ENCODE results near the gene POLG. TPM values are rescaled to one million over a fixed set of nuclear protein-coding genes. Genes with fewer than 3 reads are reported as not detected.

The POLG gene
- total and polyA plus RNA-seq, 4 experiments from 2014 or later: 19.4 to 151 (median 99.5) TPM

- Mint-ChIP-seq H3K27ac (peak overlapping the region in 3 of 7 donors; percentile 82 to 86 (median 85)), H3K9me3 (peaks cover 0 to 5% (median 4%) of the 10 kb centered on the region in 8 donors), H3K4me3 (peak overlapping the region in 7 of 8 donors; percentile 63 to 81 (median 71)), H3K4me1 (peaks cover 43 to 65% (median 50%) of the 10 kb centered on the region in 4 donors), H3K27me3 (peaks cover 2 to 5% of the 10 kb centered on the region in 2 donors), H3K36me3 (peaks cover 62 to 74% of the 10 kb centered on the region in 2 donors)
- ChIA-PET CTCF (ENCODE audit: partially characterized antibody) (interaction anchor here (0.9 to 4.3 kb wide), 3 partner anchors 28 to 124 kb away, joined by 4 to 28 read pairs (median 4); no protein-coding TSS in a partner anchor), POLR2A (ENCODE audit: partially characterized antibody) (interaction anchor here (0.7 to 1.5 kb wide), 5 partner anchors 8 to 86 kb away, joined by 3 to 9 read pairs (median 3); partner anchors contain the start of gene FANCI)
- Histone ChIP-seq H3K9me3 (ENCODE audit: control insufficient read depth in 1 of 2, low read length in 2 of 2) (no peaks in the 10 kb centered on the region), H3K36me3 (ENCODE audit: insufficient read depth, low read length) (peaks cover 76% of the 10 kb centered on the region), H3K4me1 (ENCODE audit: insufficient read depth, low read length) (peaks cover 61% of the 10 kb centered on the region), H3K4me3 (ENCODE audit: low read length in 2 of 2) (no peak overlapping the region), H3K27ac (ENCODE audit: low read depth, low read length) (no peak overlapping the region), H3K27me3 (ENCODE audit: insufficient read depth, low read length) (no peaks in the 10 kb centered on the region)
- DNase-seq: no peak
- intact Hi-C loops (cut with micrococcal nuclease): loop anchor here (10.0 kb wide), 3 partner anchors 125 to 705 kb away; partner anchors contain the start of genes AEN and TICRR
Observed at GRCh38 chr15:89330119-89330518, 4.5 kb downstream of the POLG start.

- CTCF ChIA-PET (ENCODE audit: partially characterized antibody): interaction anchor here (1.0 to 4.3 kb wide), 2 partner anchors 29 to 123 kb away, joined by 4 to 28 read pairs; no protein-coding TSS in a partner anchor
- no peaks in the 10 kb centered on the region for H3K9me3 ChIP-seq (ENCODE audit: control insufficient read depth in 1 of 2, low read length in 2 of 2)
- H3K4me1 ChIP-seq (ENCODE audit: insufficient read depth, low read length): peaks cover 60% of the 10 kb centered on the region
- no peaks in the 10 kb centered on the region for H3K27me3 Mint-ChIP-seq
- H3K27ac Mint-ChIP-seq: peak overlapping the region; percentile 48 to 86 (median 81)
- POLR2A ChIA-PET (ENCODE audit: partially characterized antibody): interaction anchor here (0.9 to 1.5 kb wide), 5 partner anchors 10 to 86 kb away, joined by 3 to 9 read pairs (median 4); partner anchors contain the start of gene FANCI
- peak overlapping the region; percentile 39 for H3K27ac ChIP-seq (ENCODE audit: low read depth, low read length)
- H3K4me3 ChIP-seq (ENCODE audit: low read length in 2 of 2): no peak overlapping the region
- no peaks in the 10 kb centered on the region for H3K27me3 ChIP-seq (ENCODE audit: insufficient read depth, low read length)
- DNase-seq: peak; percentile 20 to 54 (median 32)
- H3K36me3 ChIP-seq (ENCODE audit: insufficient read depth, low read length): peaks cover 83% of the 10 kb centered on the region
- H3K9me3 Mint-ChIP-seq: peaks cover 0 to 1% (median 0%) of the 10 kb centered on the region in 8 donors
- H3K36me3 Mint-ChIP-seq: peaks cover 68 to 74% of the 10 kb centered on the region in 2 donors
- H3K4me1 Mint-ChIP-seq: peaks cover 39 to 65% (median 47%) of the 10 kb centered on the region in 4 donors
- intact Hi-C loops (cut with micrococcal nuclease): loop anchor here (10.0 kb wide), 3 partner anchors 125 to 705 kb away; partner anchors contain the start of genes AEN and TICRR
- peak overlapping the region; percentile 17 to 81 (median 71) for H3K4me3 Mint-ChIP-seq
Observed at GRCh38 chr15:89329329-89330084, 5.1 kb downstream of the POLG start.

GRCh38 chr15:89328398-89329254 lies 6.0 kb downstream of the POLG start:
- Histone ChIP-seq H3K36me3 (ENCODE audit: insufficient read depth, low read length) (peaks cover 91% of the 10 kb centered on the region), H3K4me1 (ENCODE audit: insufficient read depth, low read length) (peaks cover 55% of the 10 kb centered on the region), H3K27ac (ENCODE audit: low read depth, low read length) (peak overlapping the region; percentile 39), H3K9me3 (ENCODE audit: control insufficient read depth in 1 of 2, low read length in 2 of 2) (no peaks in the 10 kb centered on the region), H3K27me3 (ENCODE audit: insufficient read depth, low read length) (no peaks in the 10 kb centered on the region), H3K4me3 (ENCODE audit: low read length in 2 of 2) (no peak overlapping the region)
- Mint-ChIP-seq H3K36me3 (peaks cover 72 to 82% of the 10 kb centered on the region in 2 donors), H3K9me3 (peaks cover 0 to 1% (median 0%) of the 10 kb centered on the region in 8 donors), H3K4me3 (no peak overlapping the region), H3K27me3 (no peaks in the 10 kb centered on the region), H3K4me1 (peaks cover 37 to 68% (median 46%) of the 10 kb centered on the region in 4 donors), H3K27ac (peak overlapping the region in 4 of 7 donors; percentile 56 to 87 (median 82))
- CTCF ChIA-PET (ENCODE audit: partially characterized antibody): interaction anchor here (1.6 to 4.3 kb wide), 2 partner anchors 30 to 121 kb away, joined by 4 to 28 read pairs; no protein-coding TSS in a partner anchor
- intact Hi-C loops (cut with micrococcal nuclease): no loop called here
- DNase-seq: no peak
- POLR2A ChIA-PET (ENCODE audit: partially characterized antibody): interaction anchor here (1.2 kb wide), 1 partner anchor 9 kb away, joined by 4 read pairs; no protein-coding TSS in a partner anchor

- ChIA-PET POLR2A (ENCODE audit: partially characterized antibody) (no interaction called here), CTCF (ENCODE audit: partially characterized antibody) (interaction anchor here (1.6 to 4.3 kb wide), 2 partner anchors 31 to 120 kb away, joined by 4 to 28 read pairs; no protein-coding TSS in a partner anchor)
- Histone ChIP-seq H3K36me3 (ENCODE audit: insufficient read depth, low read length) (peaks cover 97% of the 10 kb centered on the region), H3K4me3 (ENCODE audit: low read length in 2 of 2) (no peak overlapping the region), H3K27ac (ENCODE audit: low read depth, low read length) (no peak overlapping the region), H3K4me1 (ENCODE audit: insufficient read depth, low read length) (peaks cover 40% of the 10 kb centered on the region), H3K9me3 (ENCODE audit: control insufficient read depth in 1 of 2, low read length in 2 of 2) (no peaks in the 10 kb centered on the region), H3K27me3 (ENCODE audit: insufficient read depth, low read length) (no peaks in the 10 kb centered on the region)
- intact Hi-C loops (cut with micrococcal nuclease): no loop called here
- Mint-ChIP-seq H3K27ac (peak overlapping the region in 2 of 7 donors; percentile 25 to 46), H3K4me1 (peaks cover 31 to 62% (median 38%) of the 10 kb centered on the region in 4 donors), H3K4me3 (no peak overlapping the region), H3K27me3 (no peaks in the 10 kb centered on the region), H3K9me3 (peaks cover 0 to 1% (median 0%) of the 10 kb centered on the region in 8 donors), H3K36me3 (peaks cover 75 to 86% of the 10 kb centered on the region in 2 donors)
- DNase-seq: no peak
Observed at GRCh38 chr15:89327113-89327512, 7.5 kb downstream of the POLG start.

- Histone ChIP-seq H3K27ac (ENCODE audit: low read depth, low read length) (no peak overlapping the region), H3K4me1 (ENCODE audit: insufficient read depth, low read length) (peaks cover 32% of the 10 kb centered on the region), H3K36me3 (ENCODE audit: insufficient read depth, low read length) (peaks cover 97% of the 10 kb centered on the region), H3K4me3 (ENCODE audit: low read length in 2 of 2) (no peak overlapping the region), H3K9me3 (ENCODE audit: control insufficient read depth in 1 of 2, low read length in 2 of 2) (no peaks in the 10 kb centered on the region), H3K27me3 (ENCODE audit: insufficient read depth, low read length) (no peaks in the 10 kb centered on the region)
- Mint-ChIP-seq H3K4me3 (no peak overlapping the region), H3K9me3 (peaks cover 0 to 1% (median 0%) of the 10 kb centered on the region in 8 donors), H3K36me3 (peaks cover 77 to 86% of the 10 kb centered on the region in 2 donors), H3K4me1 (peaks cover 24 to 54% (median 32%) of the 10 kb centered on the region in 4 donors), H3K27ac (peak overlapping the region in 2 of 7 donors; percentile 46 to 66), H3K27me3 (no peaks in the 10 kb centered on the region)
- CTCF ChIA-PET (ENCODE audit: partially characterized antibody): no interaction called here
- POLR2A ChIA-PET (ENCODE audit: partially characterized antibody): interaction anchor here (0.9 kb wide), 1 partner anchor 8 kb away, joined by 3 read pairs; the partner anchor contains the start of gene POLG
- DNase-seq: no peak
- intact Hi-C loops (cut with micrococcal nuclease): no loop called here
Observed at GRCh38 chr15:89326316-89326715, 8.3 kb downstream of the POLG start.

GRCh38 chr15:89325039-89325803 lies 9.4 kb downstream of the POLG start:
- H3K4me1 ChIP-seq (ENCODE audit: insufficient read depth, low read length): peaks cover 21% of the 10 kb centered on the region
- Mint-ChIP-seq H3K4me1 (peaks cover 14 to 43% (median 23%) of the 10 kb centered on the region in 4 donors), H3K27me3 (no peaks in the 10 kb centered on the region), H3K27ac (peak overlapping the region in 5 of 7 donors; percentile 12 to 87 (median 60)), H3K36me3 (peaks cover 71 to 84% of the 10 kb centered on the region in 2 donors), H3K4me3 (peak overlapping the region in 1 of 8 donors; percentile 59), H3K9me3 (peaks cover 0 to 1% (median 0%) of the 10 kb centered on the region in 8 donors)
- intact Hi-C loops (cut with micrococcal nuclease): no loop called here
- no peak overlapping the region for H3K4me3 ChIP-seq (ENCODE audit: low read length in 2 of 2)
- H3K27me3 ChIP-seq (ENCODE audit: insufficient read depth, low read length): no peaks in the 10 kb centered on the region
- H3K27ac ChIP-seq (ENCODE audit: low read depth, low read length): no peak overlapping the region
- ChIA-PET POLR2A (ENCODE audit: partially characterized antibody) (interaction anchor here (2.7 kb wide), 1 partner anchor 10 kb away, joined by 13 read pairs; the partner anchor contains the start of gene POLG), CTCF (ENCODE audit: partially characterized antibody) (interaction anchor here (4.0 kb wide), 1 partner anchor 33 kb away, joined by 16 read pairs; no protein-coding TSS in a partner anchor)
- DNase-seq: no peak
- peaks cover 97% of the 10 kb centered on the region for H3K36me3 ChIP-seq (ENCODE audit: insufficient read depth, low read length)
- H3K9me3 ChIP-seq (ENCODE audit: control insufficient read depth in 1 of 2, low read length in 2 of 2): no peaks in the 10 kb centered on the region
